Endothelial cell of umbilical vein (primary cell): ENCODE data around the gene TBC1D8B. TPM values are rescaled to one million over a fixed set of nuclear protein-coding genes. Genes with fewer than 3 reads are reported as not detected.
"Not testable (repeated sequence)": the region's sequence is repeated elsewhere in the genome, so short reads cannot be mapped to it uniquely, and the experiment has no call there.

ENCODE experiments used
- BruUV-seq: library from RNA; stranded (reverse); fragments of 400-500 nt; replicated peaks from 2 replicates; lab custom pipeline; 2021; lab: Mats Ljungman, UMichigan
- CTCF ChIA-PET: fragments of 300-600, 350-600 bp; sonication (Branson Sonifier 250); formaldehyde crosslinking; loops from one replicate; lab custom pipeline; 2021; ENCODE audit warnings: antibody characterized with exemption, inconsistent platforms; lab: Charles Lee
- POLR2A ChIA-PET: fragments of 300-600, 350-600 bp; sonication (Branson Sonifier 250); formaldehyde crosslinking; loops from one replicate; lab custom pipeline; 2021; ENCODE audit warnings: antibody characterized with exemption, inconsistent platforms; lab: Charles Lee
- DNase-seq: peaks from one replicate; pipeline ENCODE4 v3.0.0-alpha.2; 2011; ENCODE audit warnings: low read depth, low spot score
- FAIRE-seq: peaks from 2 replicates; lab custom pipeline; 2011; peaks lifted over from hg19 to GRCh38; lab: Jason Lieb, UNC
- H2AFZ ChIP-seq: 2 replicates; pipeline ENCODE4 v1.6.0; 2012; ENCODE audit warnings: low read depth, low read length, control low read depth, inconsistent platforms
- H3K27ac ChIP-seq: 2 replicates; pipeline ENCODE4 v1.5.1; 2011; ENCODE audit warnings: low read depth, mild to moderate bottlenecking, control low read depth, low read length, moderate library complexity; ENCODE audit not compliant: insufficient read depth
- H3K27me3 ChIP-seq, 2 experiments: 2 replicates each; pipeline versions ENCODE4 v1.6.0 to v1.6.1; 2011; ENCODE audit warnings: low read length in 2 of 2, mixed read lengths in 1 of 2; ENCODE audit not compliant: control insufficient read depth in 2 of 2, insufficient read depth in 2 of 2
- H3K36me3 ChIP-seq, 2 experiments: 2 replicates in 1 of 2; 3 replicates in 1 of 2; pipeline ENCODE4 v1.5.1; 2011; ENCODE audit warnings: low read length in 2 of 2, mild to moderate bottlenecking in 1 of 2, moderate library complexity in 1 of 2; ENCODE audit not compliant: control insufficient read depth in 2 of 2, insufficient read depth in 2 of 2; ENCODE audit errors: extremely low read depth in 1 of 2
- H3K4me1 ChIP-seq: 3 replicates; pipeline ENCODE4 v1.5.1; 2011; ENCODE audit warnings: mild to moderate bottlenecking, low read length; ENCODE audit not compliant: control insufficient read depth, insufficient read depth; ENCODE audit errors: extremely low read depth
- H3K4me2 ChIP-seq: 2 replicates; pipeline ENCODE4 v1.6.1; 2011; ENCODE audit warnings: low read length, control low read depth, mixed read lengths; ENCODE audit not compliant: insufficient read depth
- H3K4me3 ChIP-seq, 3 experiments: fragments of 200-600 bp in 1 of 3; sonication (generic), shearing (Covaris generic) in 1 of 3; replicated peaks in 1 of 3; 2 replicates each; pipeline ENCODE4 v1.5.1; 2011 to 2016; ENCODE audit warnings: control low read depth in 3 of 3, low read length in 3 of 3, mild to moderate bottlenecking in 2 of 3, inconsistent platforms in 1 of 3, low read depth in 1 of 3, moderate library complexity in 1 of 3; ENCODE audit not compliant: insufficient read depth in 1 of 3
- H3K79me2 ChIP-seq: 2 replicates; pipeline ENCODE4 v1.6.0; 2012; ENCODE audit warnings: low read length, inconsistent platforms; ENCODE audit not compliant: control insufficient read depth, insufficient read depth
- H3K9ac ChIP-seq: replicated peaks from 2 replicates; pipeline ENCODE3; 2011; ENCODE audit warnings: low read length, control low read depth; ENCODE audit not compliant: insufficient read depth; ENCODE audit errors: extremely low read depth
- H3K9me1 ChIP-seq: replicated peaks from 3 replicates; pipeline ENCODE4 v1.6.0; 2011; ENCODE audit warnings: mild to moderate bottlenecking, low read length; ENCODE audit not compliant: control insufficient read depth, insufficient read depth; ENCODE audit errors: extremely low read depth
- H3K9me3 ChIP-seq: replicated peaks from 2 replicates; pipeline ENCODE4 v1.5.1; 2012; ENCODE audit warnings: low read length, inconsistent platforms; ENCODE audit not compliant: control insufficient read depth, insufficient read depth
- H4K20me1 ChIP-seq: replicated peaks from 2 replicates; pipeline ENCODE3; 2011; ENCODE audit warnings: mild to moderate bottlenecking, low read length; ENCODE audit not compliant: control insufficient read depth, insufficient read depth; ENCODE audit errors: extremely low read depth
- CTCF ChIP-seq, 2 donors: IDR thresholded peaks; 1 replicate in 1 of 2; 2 replicates in 1 of 2; pipeline ENCODE4 v1.5.1; 2011; ENCODE audit warnings: low read length in 2 of 2, mild to moderate bottlenecking in 2 of 2, moderate library complexity in 2 of 2, control low read depth in 1 of 2, inconsistent platforms in 1 of 2, low read depth in 1 of 2; ENCODE audit not compliant: insufficient read depth in 1 of 2; ENCODE audit errors: extremely low read depth in 1 of 2
- POLR2AphosphoS5 ChIP-seq: IDR thresholded peaks from 2 replicates; pipeline ENCODE4 v1.6.1; 2012; ENCODE audit warnings: low read depth, mild to moderate bottlenecking, control low read depth, low read length, moderate library complexity; ENCODE audit not compliant: insufficient read depth
- dilution Hi-C: fragments of 300-500 bp; cut with MboI; formaldehyde crosslinking; loops from one replicate; pipeline ENCODE4 v1.15.0; 2019; ENCODE audit warnings: low sequenced_read_pairs; ENCODE audit not compliant: extremely low pct_ligation_motif_present
- intact Hi-C: fragments of 100-400 bp; cut with micrococcal nuclease; formaldehyde crosslinking; loops from one replicate; pipeline ENCODE4 v1.10.0; 2022
- polyA plus RNA-seq, 4 experiments: library from polyadenylated mRNA; depleted of rRNA in 3 of 4; stranded (reverse) in 3 of 4; unstranded in 1 of 4; fragments of >200 nt; gene quantifications; 2 replicates each; pipeline versions ENCODE4 v1.2.1 to v1.2.3, GENCODE V29; 2011 to 2012; ENCODE audit warnings: missing spikeins in 1 of 4
- total RNA-seq: library from RNA; stranded (reverse); gene quantifications from 2 replicates; pipeline ENCODE4 v1.2.3, GENCODE V29; 2021

Gene TBC1D8B
- total and polyA plus RNA-seq, 2 donors (not counting 3 experiments of a cell fraction or from before 2014, with no cell fraction given) = 1.4 to 3.9 TPM

GRCh38 chrX:106872796-106873195 is 70.3 kb downstream of the TBC1D8B start:
- H3K9me1 ChIP-seq, H3K9me3 ChIP-seq, BruUV-seq, H3K36me3 ChIP-seq, H3K27ac ChIP-seq, FAIRE-seq, H3K9ac ChIP-seq, POLR2A ChIA-PET, H3K4me2 ChIP-seq, dilution Hi-C loops, H3K4me1 ChIP-seq, H3K27me3 ChIP-seq, H3K4me3 ChIP-seq, H3K79me2 ChIP-seq, H2AFZ ChIP-seq, H4K20me1 ChIP-seq, DNase-seq: not testable (repeated sequence)
- intact Hi-C loops = loop anchor here (5.0 to 10.0 kb wide), 2 partner anchors 1022 to 1105 kb away; no protein-coding TSS in a partner anchor
- CTCF ChIA-PET = interaction anchor here (1.1 to 3.3 kb wide), 3 partner anchors 26 to 556 kb away, joined by 3 to 28 read pairs (median 4); no protein-coding TSS in a partner anchor

- FAIRE-seq = peak; percentile 50
- no peaks in the 10 kb centered on the region for H3K79me2 ChIP-seq
- dilution Hi-C loops (no loop called here), intact Hi-C loops (loop anchor here (5.0 to 10.0 kb wide), 2 partner anchors 1021 to 1103 kb away; no protein-coding TSS in a partner anchor)
- H3K36me3 ChIP-seq = no peaks in the 10 kb centered on the region
- peak; percentile 35 for DNase-seq
- ChIA-PET POLR2A (no interaction called here), CTCF (interaction anchor here (0.6 to 3.3 kb wide), 21 partner anchors 8 to 1265 kb away, joined by 3 to 28 read pairs (median 3); no protein-coding TSS in a partner anchor)
- no peak overlapping the region for H3K27ac ChIP-seq
- no peaks in the 10 kb centered on the region for H4K20me1 ChIP-seq
- H3K4me3 ChIP-seq = no peak overlapping the region
- no peak overlapping the region for H3K9ac ChIP-seq
- no peaks in the 10 kb centered on the region for H3K9me3 ChIP-seq
- no peak overlapping the region for H3K4me2 ChIP-seq
- no peaks in the 10 kb centered on the region for H3K4me1 ChIP-seq
- no peaks in the 10 kb centered on the region for H3K9me1 ChIP-seq
- peak in 1 of 2 donors; percentile 8 for TF ChIP-seq CTCF (IDR thresholded peaks at IDR 0.05; ENCODE audit: extremely low read depth in 1 of 2, insufficient read depth in 1 of 2, low read depth in 1 of 2, low read length in 2 of 2)
- TF ChIP-seq POLR2AphosphoS5 = no peak
- BruUV-seq = no TSS peak
- no peaks in the 10 kb centered on the region for H3K27me3 ChIP-seq
- H2AFZ ChIP-seq = no peak overlapping the region
Measured at GRCh38 chrX:106874075-106874474, 71.6 kb downstream of the TBC1D8B start.
